GM19452 (cell line): ENCODE data around the gene KLHL18.
"Not testable (repeated sequence)": the region's sequence is repeated elsewhere in the genome, so short reads cannot be mapped to it uniquely, and the experiment has no call there.

Source experiments
- ATAC-seq: cut with Tn5 transposase; IDR thresholded peaks from one replicate; pipeline ENCODE4 v1.9.1; 2021; ENCODE audit not compliant: unreplicated experiment

The KLHL18 gene

GRCh38 chr3:47273564-47273963, 9.2 kb upstream of the KLHL18 start:
- ATAC-seq = no peak

GRCh38 chr3:47274652-47275051, 8.1 kb upstream of the KLHL18 start:
- ATAC-seq = no peak

DNA sequence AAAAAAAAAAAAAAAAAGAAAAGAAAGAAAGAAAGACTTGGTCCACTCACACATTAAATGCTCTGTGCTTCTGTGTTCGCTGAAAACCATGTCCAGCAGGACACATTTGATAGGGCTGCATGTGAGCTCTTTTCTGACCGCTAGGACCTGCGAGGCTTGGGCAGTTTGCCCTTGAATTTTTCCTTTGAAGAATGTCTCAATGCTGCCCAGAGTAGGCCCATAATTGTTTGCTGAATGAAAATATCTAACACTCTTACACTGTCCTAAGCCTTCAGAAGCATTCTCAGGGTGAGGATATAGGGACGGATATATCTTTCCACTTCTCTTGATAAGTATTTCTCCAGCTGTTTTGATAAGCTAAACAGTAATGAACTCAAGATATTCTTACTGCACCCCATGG, 6.2 kb upstream of the KLHL18 start:
- ATAC-seq = no peak

- ATAC-seq = no peak
Measured at GRCh38 chr3:47280519-47280918, 2.2 kb upstream of the KLHL18 start.

- no peak for ATAC-seq
Measured at GRCh38 chr3:47283193-47283537, 421 bp downstream of the KLHL18 start.

DNA sequence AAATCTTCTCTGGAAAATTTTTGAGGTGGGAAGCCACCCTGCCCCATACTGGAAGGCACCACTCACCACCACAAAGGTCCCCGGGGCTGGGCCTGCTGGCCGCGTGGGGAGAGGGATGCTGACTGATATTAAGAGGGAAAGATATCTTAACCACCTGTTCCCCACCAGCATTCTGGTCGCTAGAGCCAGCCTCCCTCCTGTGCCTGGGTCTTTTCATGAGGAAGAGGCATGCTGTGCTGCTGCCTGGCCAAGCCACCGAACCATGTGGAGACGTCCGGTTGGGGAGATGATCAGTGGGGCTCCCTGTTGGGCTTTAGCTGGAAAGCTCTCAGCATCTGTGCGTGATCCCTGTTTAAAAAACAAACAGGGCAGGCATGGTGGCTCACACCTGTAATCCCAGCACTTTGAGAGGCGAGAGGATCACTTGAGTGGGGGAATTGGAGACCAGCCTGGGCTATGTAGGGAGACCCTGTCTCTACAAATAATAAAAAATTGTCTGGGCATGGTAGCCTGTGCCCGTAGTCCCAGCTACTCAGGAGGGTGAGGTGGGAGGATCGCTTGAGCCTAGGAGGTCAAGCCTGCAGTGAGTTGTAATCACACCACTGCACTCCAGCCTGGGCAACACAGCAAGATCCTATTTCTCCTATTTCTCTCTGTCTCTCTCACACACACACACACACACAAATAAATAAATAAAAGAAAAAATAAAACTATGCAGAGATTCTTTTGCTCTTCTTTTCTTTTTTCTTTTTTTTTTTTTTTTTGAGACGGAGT, 1.0 kb downstream of the KLHL18 start:
- no peak for ATAC-seq

- ATAC-seq = no peak
Measured at GRCh38 chr3:47288966-47289910, 6.5 kb downstream of the KLHL18 start.

DNA sequence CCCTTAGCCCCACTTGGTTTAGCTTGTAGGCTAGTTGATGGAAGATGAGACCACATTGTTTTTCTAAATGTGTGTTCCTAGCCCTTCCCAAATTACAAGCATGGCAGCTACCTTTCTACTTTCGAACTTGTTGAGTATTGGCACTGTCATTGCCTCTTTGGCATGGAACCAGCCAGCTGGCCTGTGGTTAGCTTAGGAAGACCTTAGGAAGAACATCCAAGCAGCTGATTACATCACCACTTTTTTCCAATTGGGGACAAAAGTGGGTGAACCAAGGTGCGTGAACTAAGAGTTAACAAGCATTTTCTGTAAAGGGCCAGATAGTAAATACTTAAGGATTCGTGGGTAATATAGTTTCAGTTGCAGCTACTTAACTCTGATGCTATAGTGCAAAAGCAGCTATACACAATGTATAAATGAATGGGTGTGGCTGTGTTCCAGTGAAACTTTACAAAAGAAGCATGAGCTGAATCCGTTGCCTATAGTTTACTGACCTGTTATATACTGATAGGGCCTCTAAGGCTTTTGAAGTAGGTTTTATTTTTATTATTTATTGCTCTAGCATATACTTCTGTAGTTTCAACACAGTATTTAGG, 8.5 kb downstream of the KLHL18 start:
- ATAC-seq = peak; percentile 29

DNA sequence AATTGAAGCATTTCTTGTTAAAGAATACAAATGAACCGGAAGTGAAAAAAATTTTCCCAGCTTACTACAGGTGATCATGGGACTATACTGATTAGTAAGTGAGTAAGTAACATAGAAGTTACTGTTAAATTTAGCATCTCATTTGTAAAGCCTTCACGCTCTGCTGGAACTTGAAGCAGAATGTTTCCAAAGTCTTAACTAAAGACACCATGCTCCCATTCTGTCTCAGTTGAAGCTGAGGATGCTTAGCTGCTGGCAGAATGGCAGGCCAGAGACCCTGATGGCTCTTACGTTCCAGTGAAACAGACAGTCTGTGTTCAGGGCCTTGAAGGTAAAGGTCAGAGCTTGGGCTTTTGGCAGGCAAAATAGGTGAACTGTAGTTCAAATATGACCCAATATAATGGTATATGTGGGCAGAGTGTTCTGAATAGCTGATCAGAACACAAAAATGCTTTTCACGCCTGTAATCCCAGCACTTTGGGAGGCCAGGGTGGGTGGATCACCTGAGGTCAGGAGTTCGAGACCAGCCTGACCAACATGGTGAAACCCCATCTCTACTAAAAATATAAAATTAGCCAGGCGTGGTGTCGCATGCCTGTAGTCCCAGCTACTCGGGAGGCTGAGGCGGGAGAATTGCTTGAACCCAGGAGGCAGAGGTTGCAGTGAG, 9.1 kb downstream of the KLHL18 start:
- ATAC-seq = peak; percentile 60

DNA sequence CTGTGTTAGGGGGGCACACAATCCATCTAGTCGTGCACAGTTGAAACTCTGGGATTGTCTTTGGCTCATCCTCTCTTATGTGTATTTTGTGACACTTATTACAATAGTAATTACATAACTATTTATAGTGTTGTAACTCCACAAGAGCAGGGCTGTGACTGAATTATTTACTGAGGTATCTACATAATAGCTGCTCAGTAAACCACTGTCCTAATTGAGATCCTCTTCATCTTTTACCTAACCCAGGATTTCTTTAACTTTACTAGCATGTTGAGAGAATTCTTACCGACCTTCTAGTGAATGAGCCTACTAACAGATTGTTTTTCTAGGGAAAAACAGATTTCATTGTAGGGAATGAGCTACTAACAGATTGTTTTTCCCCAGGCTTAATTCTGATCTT, 11.1 kb downstream of the KLHL18 start:
- no peak for ATAC-seq

DNA sequence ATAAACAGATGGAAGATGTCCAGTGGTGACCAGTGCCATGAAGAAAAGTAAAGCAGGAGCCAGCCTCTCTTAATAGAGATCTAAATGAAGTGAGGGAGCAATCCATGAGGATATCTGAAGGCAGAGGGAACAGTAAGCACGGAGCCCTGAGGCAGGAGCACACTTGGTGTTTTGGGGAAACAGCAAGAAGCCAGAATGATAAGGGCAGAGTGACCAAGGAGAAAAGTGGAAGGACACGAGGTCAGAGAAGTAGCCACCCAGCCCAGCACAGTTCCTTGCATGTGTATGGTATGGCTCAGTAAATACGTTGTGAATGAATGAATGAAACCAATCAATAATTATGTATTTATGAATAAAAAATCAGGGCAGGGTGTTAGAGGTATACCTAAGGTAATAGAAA, 11.6 kb downstream of the KLHL18 start:
- ATAC-seq = no peak

GRCh38 chr3:47295322-47295721, 12.6 kb downstream of the KLHL18 start:
- ATAC-seq = no peak

DNA sequence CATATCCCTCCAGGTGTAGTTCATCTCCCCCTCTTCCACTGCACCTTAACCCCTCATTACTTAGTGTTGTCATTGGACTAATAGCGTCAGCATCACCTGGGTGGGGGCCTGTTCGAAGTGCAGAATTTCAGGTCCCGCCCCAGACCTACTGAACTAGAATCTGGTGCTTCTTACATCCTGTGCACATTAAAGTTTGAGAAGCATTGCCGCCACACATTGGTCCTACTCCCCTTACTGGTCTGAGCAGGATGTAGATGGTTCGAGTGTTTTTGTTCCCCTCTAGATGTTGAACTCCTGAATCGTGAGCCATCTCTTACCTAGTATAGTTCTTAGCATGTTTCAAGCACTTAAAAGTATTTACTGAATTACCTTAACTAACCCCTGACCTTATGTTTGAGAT, 13.2 kb downstream of the KLHL18 start:
- ATAC-seq = no peak

- no peak for ATAC-seq
Measured at GRCh38 chr3:47296562-47297302, 14.0 kb downstream of the KLHL18 start.

- no peak for ATAC-seq
Measured at GRCh38 chr3:47298439-47298838, 15.7 kb downstream of the KLHL18 start.

DNA sequence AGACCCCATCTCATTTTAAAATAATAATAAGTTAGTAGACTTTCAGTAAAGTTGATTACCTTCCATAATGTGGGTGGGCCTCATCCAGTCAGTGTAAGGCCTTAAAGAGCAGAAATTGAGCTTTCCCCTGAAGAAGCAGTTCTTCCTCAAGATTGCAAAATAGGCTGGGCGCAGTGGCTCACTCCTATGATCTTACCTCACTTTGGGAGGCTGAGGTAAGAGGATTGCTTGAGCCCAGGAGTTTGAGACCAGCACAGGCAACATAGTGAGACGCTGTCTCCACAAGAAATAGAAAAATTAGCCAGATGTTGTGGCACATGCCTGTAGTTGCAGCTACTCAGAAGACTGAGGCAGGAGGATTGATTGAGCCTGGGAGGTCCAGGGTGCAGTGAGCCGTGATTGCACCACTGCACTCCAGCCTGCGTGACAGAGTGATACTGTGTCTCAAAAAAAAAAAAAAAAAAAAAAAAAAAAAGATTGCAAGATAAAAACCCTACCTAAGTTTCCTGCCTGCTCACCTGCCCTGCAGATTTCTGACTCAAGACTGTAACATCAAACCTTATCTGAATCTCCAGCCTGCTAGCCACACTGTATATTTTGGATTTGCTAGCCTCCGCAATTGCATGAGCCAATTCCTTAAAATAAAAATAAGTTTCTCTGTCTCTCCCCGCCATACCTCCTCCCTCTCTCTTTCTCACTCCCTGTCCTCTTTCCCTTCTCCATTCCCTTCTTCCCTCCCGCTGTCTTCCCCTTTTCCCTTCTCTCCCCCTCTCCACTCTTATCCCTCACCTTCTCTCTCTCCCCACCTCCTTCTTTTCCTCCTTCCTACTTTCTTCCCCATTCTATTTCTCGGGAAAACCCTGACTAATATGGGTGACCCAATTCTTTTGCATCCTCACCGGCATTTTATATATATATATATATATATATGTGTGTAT, 16.9 kb downstream of the KLHL18 start:
- ATAC-seq = no peak

DNA sequence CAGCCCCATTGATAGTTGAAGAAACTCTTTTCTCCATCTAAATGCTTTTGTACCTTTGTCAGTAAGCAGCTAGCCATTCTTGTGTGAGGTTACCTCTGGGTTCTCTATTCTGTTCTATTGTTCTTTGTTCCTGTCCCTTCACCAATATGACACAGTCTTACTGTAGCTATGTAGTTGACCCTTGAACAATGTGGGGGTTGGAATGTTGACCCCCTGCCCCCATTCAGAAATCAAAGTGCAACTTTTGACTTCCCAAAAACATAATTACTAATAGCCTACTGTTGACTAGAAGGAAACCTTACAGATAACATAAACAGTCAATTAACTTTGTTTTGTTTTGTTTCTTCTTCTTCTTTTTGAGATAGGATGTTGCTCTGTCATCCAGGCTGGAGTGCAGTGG, 18.7 kb downstream of the KLHL18 start:
- no peak for ATAC-seq

DNA sequence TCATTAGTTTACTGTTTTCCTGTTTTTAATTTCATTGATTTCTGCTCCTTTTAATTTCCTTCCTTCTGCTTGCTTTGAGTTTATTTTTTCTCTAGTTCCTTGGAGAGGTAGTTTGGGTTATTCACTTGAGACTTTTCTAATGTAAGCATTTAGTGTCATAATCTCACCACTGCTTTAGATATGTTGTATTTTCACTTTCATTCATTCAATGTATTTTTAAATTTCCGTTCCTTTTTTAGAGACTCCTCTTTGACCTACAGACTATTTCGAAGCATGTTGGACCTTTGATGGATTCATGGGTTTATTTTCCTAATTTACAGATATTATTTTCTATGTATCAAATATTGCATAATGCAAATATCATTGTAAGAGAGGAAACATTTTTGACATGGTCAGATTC, 23.3 kb downstream of the KLHL18 start:
- no peak for ATAC-seq

DNA sequence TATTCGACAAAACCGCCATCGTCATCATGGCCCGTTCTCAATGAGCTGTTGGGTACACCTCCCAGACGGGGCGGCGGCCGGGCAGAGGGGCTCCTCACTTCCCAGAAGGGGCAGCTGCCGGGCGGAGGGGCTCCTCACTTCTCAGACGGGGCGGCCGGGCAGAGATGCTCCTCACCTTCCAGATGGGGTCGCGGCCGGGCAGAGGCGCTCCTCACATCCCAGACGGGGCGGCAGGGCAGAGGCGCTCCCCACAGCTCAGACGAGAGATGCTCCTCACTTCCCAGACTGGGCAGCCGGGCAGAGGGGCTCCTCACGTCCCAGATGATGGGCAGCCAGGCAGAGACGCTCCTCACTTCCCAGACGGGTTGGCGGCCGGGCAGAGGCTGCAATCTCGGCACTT, 26.5 kb downstream of the KLHL18 start:
- ATAC-seq = not testable (repeated sequence)

DNA sequence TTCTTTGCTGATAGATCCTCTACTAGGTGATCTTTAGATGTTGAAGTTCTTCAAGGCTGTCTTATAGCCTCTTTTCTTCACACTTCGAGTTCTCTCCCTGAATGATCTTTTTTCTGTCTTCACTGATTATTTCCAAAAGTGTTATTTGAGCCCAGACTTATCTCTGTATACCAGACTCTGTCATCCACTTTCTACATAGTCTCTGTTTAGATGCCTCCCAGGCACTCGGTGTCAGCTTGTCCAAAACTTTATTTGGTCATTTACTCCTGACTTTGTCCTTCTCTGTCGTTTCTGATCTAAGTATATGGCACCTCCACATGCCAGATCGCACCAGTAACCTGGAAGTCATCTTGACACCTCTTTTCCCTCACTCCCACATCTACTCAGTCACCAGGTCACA, 27.6 kb downstream of the KLHL18 start:
- ATAC-seq = no peak
